Germinal center (tissue), 1 donor: ENCODE data around the gene RPS16.
A peak's percentile ranks its signal among the peaks of the same experiment; 100 is the strongest.

Source experiments
- DNase-seq: peaks from one replicate; pipeline ENCODE4 v3.0.0; 2012; ENCODE audit warnings: mixed read lengths, low spot score

Gene RPS16

GRCh38 chr19:39422020-39422419, 13.7 kb downstream of the RPS16 start:
- DNase-seq, result no peak

DNA sequence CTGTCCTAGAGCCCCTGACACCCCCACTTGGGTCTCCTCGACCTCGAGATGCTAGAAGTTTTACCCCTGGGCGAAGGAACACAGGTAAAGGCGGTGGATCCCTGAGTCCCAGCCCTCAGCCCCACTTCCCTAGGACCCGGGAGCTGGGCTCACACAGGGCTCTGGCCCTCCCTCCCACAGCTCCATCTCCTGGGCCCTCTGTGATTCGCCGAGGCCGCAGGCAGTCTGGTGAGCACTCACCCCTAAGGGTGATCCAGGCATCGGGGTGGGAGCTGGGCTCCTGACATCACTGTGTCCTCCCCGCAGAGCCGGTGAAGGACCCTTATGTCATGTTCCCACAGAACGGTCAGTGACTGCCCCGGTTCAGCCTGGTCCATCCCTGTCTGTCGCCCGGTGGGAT, 15.0 kb downstream of the RPS16 start:
- DNase-seq, result no peak

DNA sequence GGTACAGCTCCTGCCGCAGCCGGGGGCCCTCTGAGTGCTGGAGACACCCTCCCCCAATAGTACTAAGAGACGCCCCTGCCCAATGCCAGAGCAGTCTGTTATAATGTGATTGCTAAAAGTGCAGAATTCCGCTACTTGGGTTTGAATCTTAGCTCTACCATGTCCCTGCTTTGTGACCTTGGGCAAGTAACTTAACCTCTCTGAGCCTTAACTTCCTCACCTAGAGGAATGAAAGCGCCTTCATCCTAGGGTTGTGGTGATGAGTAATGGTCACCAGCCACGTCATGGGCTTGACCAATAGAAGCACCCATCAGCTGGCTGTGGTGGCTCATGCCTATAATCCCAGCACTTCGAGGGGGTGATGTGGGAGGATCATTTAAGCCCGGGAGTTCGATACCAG, 16.7 kb downstream of the RPS16 start:
- DNase-seq, result no peak

- DNase-seq, result no peak
Observed at GRCh38 chr19:39417463-39418181, 18.1 kb downstream of the RPS16 start.

DNA sequence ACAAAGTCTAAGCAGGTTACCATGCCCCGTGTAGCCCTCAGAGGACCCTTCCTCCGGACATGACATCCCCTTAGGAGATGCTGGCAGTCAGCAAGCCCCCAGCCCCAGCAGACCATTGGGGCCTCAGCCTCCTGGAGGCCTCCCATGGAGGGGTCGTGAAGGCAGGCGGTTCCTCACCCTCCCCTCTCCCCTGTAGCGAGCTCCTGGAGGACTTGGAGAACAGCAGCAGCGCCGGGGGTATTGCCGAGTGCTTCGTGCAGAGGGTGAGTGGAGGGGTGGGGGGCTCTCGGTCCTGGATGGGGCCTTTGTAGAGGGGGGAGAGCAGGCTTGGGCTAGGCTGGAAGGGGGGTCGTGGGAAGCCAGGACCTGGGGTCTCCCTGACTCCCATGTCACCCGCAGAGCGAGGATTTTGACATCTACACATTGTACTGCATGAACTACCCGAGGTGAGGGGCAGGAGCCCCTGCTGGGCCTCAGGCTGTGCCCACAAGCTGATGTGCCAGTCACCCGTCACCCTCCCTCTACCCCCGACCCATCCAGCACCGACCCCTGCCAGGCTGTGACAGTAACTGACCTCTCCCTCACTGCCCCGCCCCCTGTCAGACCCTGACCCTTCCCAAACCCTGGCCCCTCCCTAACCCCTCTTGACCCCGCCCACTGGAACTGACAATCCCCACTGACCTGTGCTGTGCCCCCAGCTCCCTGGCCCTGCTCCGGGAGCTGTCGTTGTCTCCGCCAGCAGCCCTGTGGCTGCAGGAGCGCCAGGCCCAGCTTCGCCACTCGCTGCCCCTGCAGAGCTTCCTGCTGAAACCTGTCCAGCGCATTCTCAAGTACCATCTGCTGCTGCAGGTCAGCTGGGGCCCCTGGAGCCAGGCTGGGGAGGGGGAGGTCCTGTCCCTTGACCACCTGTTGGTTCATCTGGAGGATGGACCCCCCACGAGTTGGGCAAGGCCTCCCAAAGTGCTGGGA, 19.3 kb downstream of the RPS16 start:
- no peak for DNase-seq

DNA sequence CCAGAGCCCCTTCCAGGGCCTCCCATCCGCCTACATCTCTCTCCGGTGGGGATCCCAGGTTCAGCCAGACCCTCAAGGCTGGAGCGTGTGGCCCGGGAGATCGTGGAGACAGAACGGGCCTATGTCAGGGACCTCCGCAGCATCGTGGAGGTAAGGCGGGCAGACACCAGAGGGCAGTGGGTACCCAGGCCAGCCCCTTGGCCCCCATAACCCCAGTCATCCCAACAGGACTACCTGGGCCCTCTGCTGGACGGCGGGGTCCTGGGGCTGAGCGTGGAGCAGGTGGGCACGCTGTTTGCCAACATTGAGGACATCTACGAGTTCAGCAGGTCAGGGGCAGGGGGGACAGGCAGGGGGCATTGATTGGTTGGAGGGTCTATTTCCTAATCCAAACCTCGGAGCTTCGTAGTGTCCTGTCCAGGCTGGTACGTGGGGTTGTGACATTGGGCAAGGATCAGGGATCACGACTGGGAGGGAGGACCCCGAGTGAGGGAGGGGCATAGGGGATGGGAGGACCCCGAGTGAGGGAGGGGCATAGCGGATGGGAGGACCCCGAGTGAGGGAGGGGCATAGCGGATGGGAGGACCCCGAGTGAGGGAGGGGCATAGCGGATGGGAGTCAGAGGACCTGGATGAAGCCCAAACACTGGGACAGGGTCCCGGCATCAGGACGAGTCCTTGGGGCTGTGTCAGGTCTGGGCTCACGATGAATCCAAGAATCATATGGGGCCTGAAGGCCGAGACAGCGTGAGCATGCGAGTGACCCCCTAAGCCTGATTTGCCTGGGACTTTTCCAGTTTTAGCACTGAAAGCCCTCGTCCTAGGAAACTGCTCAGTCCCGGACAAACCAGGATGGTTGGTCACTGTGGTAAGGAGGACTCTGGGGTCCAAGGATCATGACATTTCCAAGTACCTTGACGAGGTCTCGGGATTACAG, 20.4 kb downstream of the RPS16 start:
- DNase-seq, result no peak

GRCh38 chr19:39413911-39414608, 21.7 kb downstream of the RPS16 start:
- no peak for DNase-seq

DNA sequence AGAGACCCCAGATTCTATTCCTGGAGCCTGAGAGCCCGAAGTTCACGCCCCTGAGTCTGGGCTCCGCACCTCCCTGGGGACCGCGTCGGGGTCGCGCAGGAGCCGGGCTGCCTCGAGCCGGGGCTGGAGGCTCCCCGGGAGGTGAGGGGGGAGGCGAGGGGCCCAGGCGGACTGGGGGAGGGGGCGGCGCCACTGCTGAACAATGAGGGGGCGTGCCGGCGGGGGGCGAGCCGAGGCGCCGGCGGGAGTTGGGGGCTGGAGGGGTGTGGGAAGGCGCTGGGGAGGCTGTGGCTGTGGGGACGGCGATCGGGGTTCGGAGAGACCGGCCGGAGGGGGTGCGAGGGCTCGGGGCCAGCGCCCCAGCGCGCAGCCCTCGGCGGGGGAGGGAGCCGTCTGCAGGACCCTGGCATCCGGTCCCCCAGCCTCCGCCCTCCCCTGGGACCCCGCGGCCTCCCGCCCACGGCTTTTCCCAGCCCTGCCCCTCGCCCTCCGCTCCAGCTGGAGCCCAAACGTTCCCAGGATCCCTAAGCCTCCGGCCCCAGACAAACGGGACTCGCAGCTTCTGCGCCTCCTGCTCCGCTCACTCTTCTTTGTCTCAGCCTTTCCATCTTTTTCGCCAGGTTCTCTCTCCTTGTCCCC, 22.4 kb downstream of the RPS16 start:
- DNase-seq, result peak; percentile 52

- no peak for DNase-seq
Observed at GRCh38 chr19:39412867-39413271, 22.9 kb downstream of the RPS16 start.

GRCh38 chr19:39412100-39412866, 23.5 kb downstream of the RPS16 start, which contains the start of gene PLEKHG2:
Gene PLEKHG2, plus strand, starts transcription at chr19:39412669. Its CDS starts 1,418 bp downstream, at chr19:39414087.
- peak; percentile 96 for DNase-seq

DNA sequence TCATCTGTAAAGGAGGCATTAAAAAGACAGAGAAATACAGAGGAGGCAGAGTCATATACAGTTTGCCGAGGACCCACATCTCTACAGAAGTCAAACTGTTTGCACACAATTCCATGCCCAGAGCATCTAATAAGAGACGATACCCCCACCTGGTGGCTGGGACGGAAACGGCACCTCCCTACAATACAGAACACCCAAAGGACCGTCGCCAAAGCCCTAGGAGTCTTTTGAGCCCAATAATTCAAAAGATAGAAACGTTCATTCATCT, 24.0 kb downstream of the RPS16 start:
- DNase-seq, result peak; percentile 75

DNA sequence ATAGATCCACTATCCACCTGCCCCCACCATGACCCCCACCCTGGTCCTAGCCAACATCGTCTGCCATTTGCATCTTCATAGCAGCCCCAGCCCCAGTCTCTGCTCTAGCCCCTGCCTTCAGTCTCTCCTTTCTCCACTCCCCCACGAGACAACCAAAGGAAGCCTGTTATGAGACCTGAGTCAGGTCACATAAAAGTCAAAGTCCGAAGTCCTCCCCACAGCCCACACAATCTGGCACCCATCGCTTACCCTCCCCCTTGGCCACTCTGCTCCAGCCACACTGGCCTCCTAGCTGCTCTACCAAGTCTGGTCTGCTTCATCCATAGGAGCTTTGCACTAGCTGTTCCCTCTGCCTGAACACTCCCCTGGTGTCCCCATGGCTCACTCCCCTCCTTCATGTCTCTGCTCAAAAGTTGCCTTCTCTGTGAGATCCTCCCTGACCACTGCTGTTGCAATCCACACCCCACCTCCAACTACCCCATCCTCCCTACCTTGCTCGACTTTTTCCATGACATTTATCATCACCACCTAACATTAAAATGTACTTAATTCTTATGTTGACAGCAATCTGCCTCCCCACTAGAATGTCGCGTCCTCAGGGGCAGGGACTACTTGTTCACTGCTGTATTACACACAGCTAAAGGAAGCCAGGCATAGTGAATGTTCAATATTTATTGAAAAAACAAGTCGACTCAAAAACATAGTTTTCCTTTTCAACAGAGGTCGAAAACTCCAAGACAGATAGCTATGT, 24.5 kb downstream of the RPS16 start:
- no peak for DNase-seq

DNA sequence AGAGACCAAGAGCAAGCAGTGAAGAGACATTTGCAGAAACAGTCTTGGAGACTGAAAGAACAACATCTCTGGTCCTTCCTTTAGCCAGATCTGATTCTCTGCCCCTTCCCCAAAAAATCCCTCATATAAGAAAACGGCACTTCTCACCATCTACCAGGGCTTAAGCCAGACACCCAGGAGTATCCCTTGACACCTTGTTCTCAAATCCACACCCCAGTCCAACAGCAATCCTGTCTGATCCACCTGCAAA, 25.0 kb downstream of the RPS16 start:
- no peak for DNase-seq

- DNase-seq, result peak; percentile 69
Observed at GRCh38 chr19:39410017-39410830, 25.5 kb downstream of the RPS16 start.

DNA sequence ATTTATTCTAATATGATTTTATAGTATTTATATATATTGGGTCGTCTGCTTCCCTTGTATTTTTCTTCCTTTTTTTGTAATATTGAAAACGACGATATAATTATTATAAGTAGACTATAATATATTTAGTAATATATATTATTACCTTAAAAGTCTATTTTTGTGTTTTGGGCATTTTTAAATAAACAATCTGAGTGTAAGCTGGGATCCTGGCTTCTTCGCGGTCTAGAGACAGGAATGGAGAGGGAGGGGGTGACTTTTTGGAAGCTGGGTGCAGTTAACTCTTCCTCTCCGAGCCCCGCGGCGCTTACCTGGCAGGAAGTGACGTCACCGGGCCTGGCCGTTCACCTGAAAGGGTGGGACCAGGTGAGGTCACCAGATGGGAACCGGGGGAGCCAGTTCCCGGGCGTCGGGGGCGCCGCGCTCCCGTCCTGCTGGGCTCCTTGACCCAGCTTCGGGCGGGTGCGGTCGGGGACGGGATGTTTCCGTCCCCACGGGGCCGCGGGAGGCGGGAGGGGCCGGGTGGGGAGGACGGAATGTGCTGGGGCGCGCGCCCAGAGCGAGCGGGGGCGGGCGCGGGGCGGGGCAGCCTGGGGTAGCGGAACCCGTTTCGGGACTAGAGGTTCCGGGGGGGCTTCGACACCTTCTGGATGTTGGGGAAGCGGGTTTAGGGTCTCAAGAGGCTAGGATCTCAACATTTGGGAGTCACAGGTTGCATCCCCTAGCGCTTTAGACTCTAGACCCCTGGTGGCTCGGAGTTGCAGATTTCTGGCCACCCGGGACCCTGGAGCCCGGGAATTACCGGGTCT, 26.3 kb downstream of the RPS16 start:
- DNase-seq, result peak; percentile 72

- no peak for DNase-seq
Observed at GRCh38 chr19:39408392-39409207, 27.1 kb downstream of the RPS16 start.
